OCI-LY1 (cell line): ENCODE measurements around the gene MPLKIP.
"Not testable (repeated sequence)": the region's sequence is repeated elsewhere in the genome, so short reads cannot be mapped to it uniquely, and the experiment has no call there.

ENCODE experiments used
- CTCF ChIP-seq: fragments of 200-600 bp; sonication (generic), shearing (Covaris generic); IDR thresholded peaks from 2 replicates; pipeline ENCODE4 v1.5.1; 2017; ENCODE audit warnings: mild to moderate bottlenecking, antibody characterized with exemption, low read length, moderate library complexity, mixed read lengths
- EZH2 ChIP-seq: fragments of 200-600 bp; sonication (generic), shearing (Covaris generic); IDR thresholded peaks from 2 replicates; pipeline ENCODE4 v1.8.0; 2017; ENCODE audit warnings: borderline replicate concordance, mixed run types, mild to moderate bottlenecking, antibody characterized with exemption, low read length, moderate library complexity, mixed read lengths

GRCh38 chr7:40139891-40140290 lies 5.5 kb upstream of the MPLKIP start:
- TF ChIP-seq CTCF, EZH2: not testable (repeated sequence)
